Panc1 (cell line): ENCODE results near the gene ENTHD1.

Source experiments
- CTCF ChIP-seq: fragments of 450-650 bp; IDR thresholded peaks from 2 replicates; pipeline ENCODE4 v1.5.1; 2017; ENCODE audit warnings: mild to moderate bottlenecking
- POLR2AphosphoS5 ChIP-seq: IDR thresholded peaks from 2 replicates; pipeline ENCODE4 v1.6.1; 2012; ENCODE audit warnings: mild to moderate bottlenecking, low read depth, low read length, moderate library complexity
- SIN3A ChIP-seq: IDR thresholded peaks from 2 replicates; pipeline ENCODE4 v1.6.1; 2012; ENCODE audit warnings: low read depth, mild to moderate bottlenecking, low read length, moderate library complexity, borderline replicate concordance; ENCODE audit not compliant: insufficient read depth

DNA sequence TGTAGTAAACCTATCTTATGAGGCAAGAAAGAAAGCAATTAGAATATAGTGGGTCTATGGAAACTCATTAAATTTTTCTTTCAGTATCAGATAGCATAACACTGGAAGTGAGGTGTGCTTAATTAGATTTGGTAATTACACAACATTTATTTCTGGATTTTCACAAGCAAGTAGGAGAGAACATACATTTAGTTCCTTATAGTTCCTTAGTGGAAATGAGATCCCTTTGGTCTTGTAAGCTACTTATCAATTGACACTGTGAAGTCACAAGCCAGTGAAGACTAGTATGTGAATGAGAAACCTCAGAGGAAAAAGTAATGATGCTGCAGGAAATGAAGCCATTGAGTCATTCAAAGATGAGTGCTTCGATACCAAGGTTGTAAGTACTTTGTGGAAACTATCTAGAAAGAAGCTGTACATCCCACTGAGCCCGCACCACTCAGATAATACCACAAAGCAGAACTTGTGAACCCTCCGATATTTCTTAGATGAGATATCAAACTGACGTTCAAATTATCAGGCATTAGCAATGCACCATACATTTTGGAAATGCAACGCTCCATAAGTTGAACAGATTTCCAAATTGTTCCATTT, 53.5 kb downstream of the ENTHD1 start:
- TF ChIP-seq SIN3A (no peak), CTCF (no peak), POLR2AphosphoS5 (no peak)
